ENCODE results near the gene MTMR4. TPM values are rescaled to one million over a fixed set of nuclear protein-coding genes. Genes with fewer than 3 reads are reported as not detected.

MTMR4 gene
- 25.8 and 27.3 TPM in 2 replicates for total RNA-seq

GRCh38 chr17:58513965-58514769 lies at the start of gene MTMR4:
Gene MTMR4, minus strand, starts transcription at chr17:58514638. Its CDS starts 231 bp downstream, at chr17:58514407.

DNA sequence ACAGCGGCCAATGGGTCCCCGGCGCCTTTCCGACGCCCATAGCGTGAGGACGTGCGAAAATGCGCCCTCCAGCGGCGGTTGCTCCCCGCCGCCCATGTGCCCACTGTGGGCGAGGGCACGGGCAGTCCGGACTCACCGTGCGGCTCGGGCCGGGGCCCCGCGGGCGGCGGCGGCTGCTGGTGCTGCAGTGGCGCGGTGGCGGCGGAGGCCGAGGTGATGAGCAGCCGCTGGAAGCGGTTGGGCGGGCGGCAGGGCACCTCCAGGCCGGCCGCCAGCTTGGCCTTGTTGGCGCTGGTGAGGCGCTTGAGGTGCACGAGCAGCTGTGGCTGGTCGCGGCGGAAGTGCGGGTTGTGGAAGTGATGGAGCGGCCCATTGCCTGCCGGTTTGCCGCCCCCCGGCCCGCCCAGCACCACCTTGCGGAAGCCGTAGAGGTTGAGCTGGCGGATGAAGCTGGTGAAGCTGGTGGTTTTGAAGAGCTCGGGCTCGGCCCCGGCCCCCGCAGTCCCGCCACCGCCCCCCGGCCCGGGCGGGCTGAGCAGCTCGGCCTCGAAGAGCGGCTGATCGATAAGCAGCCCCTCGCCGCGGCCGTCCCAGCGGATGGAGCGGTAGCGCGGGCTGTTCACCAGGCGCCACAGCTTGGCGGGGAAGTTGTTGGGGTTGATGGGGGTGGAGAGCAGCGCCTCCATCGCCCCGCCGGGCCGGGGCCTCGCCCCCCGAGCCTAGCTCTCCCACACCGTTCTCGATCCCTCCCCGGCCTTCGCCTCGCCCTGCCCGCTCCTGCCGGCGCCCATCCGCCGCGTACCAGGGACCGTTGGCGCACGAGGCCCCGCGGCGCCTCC lies 26.6 kb downstream of the MTMR4 start, which contains the start of gene HSF5:
TSS of gene HSF5 (minus strand) at position 820 of the 839 bp plus-strand sequence. CDS start at position 686, 134 bp downstream.

Other genes with a start within 250 kb of the MTMR4 start
- gene MPO, start 233.7 kb downstream of the MTMR4 start, total RNA-seq: not detected in 2 replicates
- under 0.01 and 0.43 TPM in 2 replicates for gene TSPOAP1, start 185.8 kb downstream of the MTMR4 start, total RNA-seq
- 26.6 and 39.6 TPM in 2 replicates for gene SUPT4H1, start 162.4 kb downstream of the MTMR4 start, total RNA-seq
- not detected in 2 replicates for gene RNF43, start 97.1 kb downstream of the MTMR4 start, total RNA-seq
- under 0.01 TPM in 1 of 2 replicates, not detected in the other for gene HSF5, start 26.2 kb downstream of the MTMR4 start, total RNA-seq
- 0.17 TPM in 1 of 2 replicates, not detected in the other for gene TEX14, start 177.4 kb upstream of the MTMR4 start, total RNA-seq
- 17.5 and 19.6 TPM in 2 replicates for gene RAD51C, start 178.0 kb upstream of the MTMR4 start, total RNA-seq
- gene PPM1E, start 241.2 kb upstream of the MTMR4 start, total RNA-seq: 0.23 and 0.43 TPM in 2 replicates